TTC549 (cell line): ENCODE results near the gene FKBP8.

Experiments
- FAIRE-seq: peaks from 2 replicates; lab custom pipeline; 2012; peaks lifted over from hg19 to GRCh38; lab: Jason Lieb, UNC

FKBP8 gene

GRCh38 chr19:18483119-18483890 lies 60.1 kb downstream of the FKBP8 start:
- FAIRE-seq = no peak
